Activated CD4-positive, alpha-beta T cell treated with anti-CD3 and anti-CD28 coated beads for 36 hours (primary cell): Measurements from ENCODE around the gene AKNA. TPM values are rescaled to one million over a fixed set of nuclear protein-coding genes. Genes with fewer than 3 reads are reported as not detected.

ENCODE experiments used
- ATAC-seq: fragments of 200-7000 bp; cut with Tn5 transposase; one replicate; pipeline ENCODE4 v1.10.0; 2021; ENCODE audit warnings: mild to moderate bottlenecking, moderate library complexity
- CTCF ChIA-PET: fragments of 350-600 bp; sonication (Branson Sonifier 250); formaldehyde crosslinking; loops from one replicate; lab custom pipeline; 2021; ENCODE audit warnings: antibody characterized with exemption; lab: Charles Lee
- POLR2A ChIA-PET: fragments of 350-600 bp; sonication (Branson Sonifier 250); formaldehyde crosslinking; loops from one replicate; lab custom pipeline; 2021; ENCODE audit warnings: antibody characterized with exemption, inconsistent platforms; lab: Charles Lee
- DNase-seq: peaks from one replicate; pipeline ENCODE4 v3.0.0-alpha.2; 2020
- H3K27ac Mint-ChIP-seq: one replicate; pipeline ENCODE4 v1.8.0; 2021; ENCODE audit warnings: mixed read lengths
- H3K27me3 Mint-ChIP-seq: one replicate; pipeline ENCODE4 v1.8.0; 2021; ENCODE audit warnings: mixed read lengths
- H3K36me3 Mint-ChIP-seq: one replicate; pipeline ENCODE4 v1.8.0; 2021; ENCODE audit warnings: low read depth, mixed read lengths
- H3K4me1 Mint-ChIP-seq: one replicate; pipeline ENCODE4 v1.8.0; 2021; ENCODE audit warnings: mixed read lengths
- H3K4me3 Mint-ChIP-seq: one replicate; pipeline ENCODE4 v1.8.0; 2021; ENCODE audit warnings: mild to moderate bottlenecking, moderate library complexity, mixed read lengths
- H3K9me3 Mint-ChIP-seq: one replicate; pipeline ENCODE4 v1.8.0; 2021; ENCODE audit warnings: low read depth, mixed read lengths
- intact Hi-C, 2 experiments: fragments of 100-400 bp; cut with DNase I in 1 of 2; cut with micrococcal nuclease in 1 of 2; formaldehyde crosslinking; loops; one replicate each; pipeline versions ENCODE4 v1.14.2 to v1.15.1; 2022 to 2024; cut with DNase I, micrococcal nuclease
- total RNA-seq, 2 experiments: library from RNA; stranded (reverse); gene quantifications; one replicate each; pipeline ENCODE4 v1.2.3, GENCODE V29; 2021

AKNA gene
- total RNA-seq, 2 experiments from 2014 or later, result 135 to 141 TPM

DNA sequence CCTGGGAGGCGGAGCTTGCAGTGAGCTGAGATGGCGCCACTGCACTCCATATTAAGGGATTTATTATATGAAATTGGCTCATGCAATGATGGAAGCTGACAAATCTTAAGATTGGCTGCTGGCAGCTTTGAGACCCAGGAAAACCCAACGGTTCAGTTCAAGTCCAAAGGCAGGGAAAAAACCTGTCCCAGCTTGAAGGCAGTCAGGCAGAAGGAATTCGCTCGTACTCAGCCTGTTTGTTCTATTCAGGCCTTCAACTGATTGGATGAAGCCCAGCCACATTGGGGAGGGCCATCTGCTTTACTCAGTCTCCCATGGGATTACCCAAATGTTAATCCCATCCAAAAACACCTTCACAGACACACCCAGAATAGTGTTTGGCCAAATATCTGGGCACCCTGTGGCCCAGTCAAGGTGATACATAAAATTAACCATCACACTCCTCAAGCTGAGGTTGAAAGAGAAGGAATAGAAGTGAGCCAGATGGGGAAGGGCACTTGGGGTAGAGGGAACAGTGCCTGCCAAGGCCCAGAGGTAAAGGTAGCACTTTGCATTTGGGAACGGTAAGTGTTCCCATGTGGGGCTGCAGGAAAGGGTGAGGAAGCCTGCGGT is 73.4 kb downstream of the AKNA start:
- H3K4me1 Mint-ChIP-seq, result peaks cover 7% of the 10 kb centered on the region
- ChIA-PET CTCF (interaction anchor here (0.5 kb wide), 1 partner anchor 105 kb away, joined by 3 read pairs; no protein-coding TSS in a partner anchor), POLR2A (no interaction called here)
- H3K36me3 Mint-ChIP-seq, result no peaks in the 10 kb centered on the region
- H3K9me3 Mint-ChIP-seq, result no peaks in the 10 kb centered on the region
- H3K4me3 Mint-ChIP-seq, result no peak overlapping the region
- no peak overlapping the region for H3K27ac Mint-ChIP-seq
- no peak for DNase-seq
- H3K27me3 Mint-ChIP-seq, result peaks cover 6% of the 10 kb centered on the region
- no peak for ATAC-seq
- intact Hi-C loops, result no loop called here

DNA sequence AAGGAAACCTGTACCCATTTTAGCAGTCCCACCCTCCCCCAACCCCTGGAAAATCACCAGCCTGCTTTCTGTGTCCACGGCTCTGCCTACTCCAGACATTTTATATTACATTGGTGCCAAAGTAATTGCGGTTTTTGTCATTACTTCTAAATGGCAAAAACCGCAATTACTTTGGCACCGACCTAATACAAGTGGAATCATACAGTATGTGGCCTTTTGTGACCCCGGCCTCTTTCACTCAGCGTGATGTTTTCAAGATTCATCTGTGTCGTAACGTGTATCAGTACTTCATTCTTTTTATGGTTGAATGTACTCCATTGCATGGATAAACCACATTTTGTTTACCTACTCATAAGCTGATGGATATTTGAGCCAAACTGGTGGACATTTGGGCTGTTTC is 74.6 kb downstream of the AKNA start:
- no peak for DNase-seq
- H3K36me3 Mint-ChIP-seq, result no peaks in the 10 kb centered on the region
- H3K27ac Mint-ChIP-seq, result no peak overlapping the region
- H3K27me3 Mint-ChIP-seq, result peaks cover 2% of the 10 kb centered on the region
- intact Hi-C loops, result no loop called here
- POLR2A ChIA-PET, result no interaction called here
- CTCF ChIA-PET, result no interaction called here
- H3K4me3 Mint-ChIP-seq, result no peak overlapping the region
- H3K9me3 Mint-ChIP-seq, result no peaks in the 10 kb centered on the region
- peaks cover 7% of the 10 kb centered on the region for H3K4me1 Mint-ChIP-seq
- ATAC-seq, result no peak

DNA sequence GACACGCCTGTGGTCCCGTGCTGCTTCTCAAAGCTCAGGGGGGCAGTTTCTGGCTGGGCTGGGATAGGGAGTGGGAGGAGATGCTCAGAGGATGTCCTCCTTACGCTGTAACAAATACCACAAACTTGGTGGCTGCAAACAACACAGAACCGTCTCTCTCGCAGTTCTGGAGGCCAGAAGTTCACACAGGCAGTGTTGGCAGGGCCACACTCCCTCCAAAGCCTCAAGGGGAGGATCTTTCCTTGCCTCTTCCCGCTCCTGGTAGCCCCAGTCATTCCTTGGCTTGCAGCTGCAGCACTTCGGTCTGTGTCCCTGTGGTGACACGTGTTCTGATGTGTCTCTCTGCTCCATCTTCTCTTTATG is 75.3 kb downstream of the AKNA start:
- H3K27ac Mint-ChIP-seq, result no peak overlapping the region
- DNase-seq (no peak), ATAC-seq (no peak)
- H3K4me1 Mint-ChIP-seq, result peaks cover under 1% of the 10 kb centered on the region
- ChIA-PET CTCF (no interaction called here), POLR2A (no interaction called here)
- H3K27me3 Mint-ChIP-seq, result peaks cover 2% of the 10 kb centered on the region
- no peaks in the 10 kb centered on the region for H3K36me3 Mint-ChIP-seq
- intact Hi-C loops, result no loop called here
- H3K4me3 Mint-ChIP-seq, result no peak overlapping the region
- H3K9me3 Mint-ChIP-seq, result no peaks in the 10 kb centered on the region

DNA sequence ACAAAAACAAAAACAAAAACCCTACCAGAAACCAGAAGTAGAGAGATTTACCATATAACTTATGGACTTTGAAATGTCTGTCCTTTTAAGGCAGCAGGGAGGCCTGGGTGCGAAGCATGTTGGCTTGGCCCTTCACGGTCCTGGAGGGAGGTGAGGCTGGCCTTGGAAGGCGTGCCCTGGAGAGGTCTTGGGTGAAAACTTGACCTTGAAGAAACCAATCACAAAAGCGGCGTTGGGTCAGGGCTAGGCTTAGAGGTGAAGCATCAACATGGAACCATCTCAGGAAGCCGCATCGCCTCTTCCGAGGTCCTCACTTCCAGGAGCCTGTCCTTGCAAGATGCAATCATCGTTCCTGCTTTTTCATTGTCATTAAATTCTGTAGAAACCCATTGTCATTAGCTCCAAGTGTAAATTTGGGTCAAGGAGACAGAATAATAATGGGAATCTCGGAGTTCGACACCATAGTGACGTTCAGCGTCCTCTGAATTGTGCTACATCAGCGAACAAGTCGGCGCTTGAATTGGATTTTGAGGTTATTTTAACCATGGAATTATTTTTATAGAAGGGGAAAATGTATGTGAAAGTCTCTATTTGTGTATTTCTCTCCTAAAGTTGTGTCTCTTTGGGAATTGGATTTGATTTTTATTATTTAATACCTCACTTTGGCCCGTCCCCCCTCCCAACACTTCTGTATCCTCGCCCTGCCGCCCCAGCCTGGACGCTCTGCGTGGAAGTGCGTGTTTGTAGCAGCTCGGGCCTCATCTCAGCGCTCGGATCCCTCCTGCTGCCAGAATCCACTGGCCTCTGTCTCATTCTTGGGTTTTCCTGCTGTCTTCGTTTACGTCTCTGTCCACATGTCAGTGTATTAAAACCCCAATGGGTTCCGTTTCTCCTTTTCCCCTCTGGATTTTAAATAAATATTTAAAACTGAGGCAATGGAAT is 75.9 kb downstream of the AKNA start:
- ChIA-PET CTCF (no interaction called here), POLR2A (no interaction called here)
- no peaks in the 10 kb centered on the region for H3K36me3 Mint-ChIP-seq
- intact Hi-C loops, result no loop called here
- H3K27ac Mint-ChIP-seq, result no peak overlapping the region
- H3K4me1 Mint-ChIP-seq, result no peaks in the 10 kb centered on the region
- no peak for ATAC-seq
- H3K4me3 Mint-ChIP-seq, result no peak overlapping the region
- no peak for DNase-seq
- H3K9me3 Mint-ChIP-seq, result no peaks in the 10 kb centered on the region
- H3K27me3 Mint-ChIP-seq, result peaks cover 2% of the 10 kb centered on the region

DNA sequence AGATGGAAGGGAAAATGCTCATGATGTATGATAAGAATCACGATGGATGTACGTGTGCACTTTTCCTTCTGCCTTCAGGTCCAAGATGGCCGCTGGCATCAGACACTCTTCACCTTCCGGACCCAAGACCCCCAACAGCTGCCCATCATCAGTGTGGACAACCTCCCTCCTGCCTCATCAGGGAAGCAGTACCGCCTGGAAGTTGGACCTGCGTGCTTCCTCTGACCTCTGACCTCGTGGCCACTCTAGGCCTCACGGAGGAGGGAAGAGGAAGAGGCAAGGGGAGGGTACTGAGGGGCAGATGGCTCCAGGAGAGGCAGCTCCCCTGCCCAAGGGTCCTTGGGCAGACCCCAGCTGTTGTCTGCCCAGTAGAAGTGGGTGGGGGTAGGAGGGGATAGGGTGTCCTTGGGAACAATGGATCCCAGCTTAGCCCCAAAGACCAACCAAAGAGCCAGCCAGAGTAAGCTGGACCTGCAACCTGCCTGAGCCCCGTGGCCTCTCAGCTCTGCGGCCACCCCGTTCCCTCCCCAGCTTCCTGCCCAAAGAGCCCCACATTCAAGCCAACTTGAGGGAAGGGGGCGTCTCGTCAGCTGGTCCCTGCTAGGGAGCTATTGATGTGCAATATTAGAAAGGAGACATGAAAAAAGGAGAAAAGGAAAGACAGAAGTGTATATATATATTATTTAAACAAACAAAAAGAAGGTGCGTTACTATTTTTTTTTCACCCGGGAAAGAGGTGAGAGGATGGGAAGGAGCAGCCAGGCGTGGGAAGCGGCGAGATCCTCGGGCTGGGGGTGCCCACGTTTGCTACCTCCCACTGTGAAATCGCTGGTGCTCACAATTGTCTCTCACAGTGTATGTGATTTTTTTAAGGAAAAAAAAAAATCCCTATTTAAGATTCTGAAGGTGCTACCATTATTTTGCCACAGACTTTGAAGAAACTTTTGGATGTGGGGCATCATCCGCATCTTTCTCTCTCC is 77.0 kb downstream of the AKNA start:
- intact Hi-C loops, result no loop called here
- Mint-ChIP-seq H3K27me3 (no peaks in the 10 kb centered on the region), H3K27ac (no peak overlapping the region), H3K4me3 (no peak overlapping the region), H3K36me3 (no peaks in the 10 kb centered on the region), H3K4me1 (peaks cover under 1% of the 10 kb centered on the region), H3K9me3 (no peaks in the 10 kb centered on the region)
- ATAC-seq (no peak), DNase-seq (no peak)
- ChIA-PET POLR2A (interaction anchor here (0.7 kb wide), 1 partner anchor 15 kb away, joined by 3 read pairs; no protein-coding TSS in a partner anchor), CTCF (interaction anchor here (0.7 kb wide), 1 partner anchor 203 kb away, joined by 3 read pairs; no protein-coding TSS in a partner anchor)

DNA sequence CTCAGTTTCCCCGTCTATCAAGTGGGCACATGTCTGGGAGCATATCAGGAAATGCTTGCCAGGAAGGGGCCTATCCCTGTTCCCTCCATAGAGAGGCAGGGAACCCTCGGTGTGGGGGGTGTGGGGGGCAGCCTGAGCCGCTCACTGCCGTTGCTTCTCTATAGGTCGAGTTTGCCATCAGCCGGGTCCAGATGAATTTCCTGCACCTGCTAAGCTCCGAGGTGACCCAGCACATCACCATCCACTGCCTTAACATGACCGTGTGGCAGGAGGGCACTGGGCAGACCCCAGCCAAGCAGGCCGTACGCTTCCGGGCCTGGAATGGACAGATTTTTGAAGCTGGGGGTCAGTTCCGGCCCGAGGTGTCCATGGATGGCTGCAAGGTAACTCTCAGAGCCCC is 78.7 kb downstream of the AKNA start:
- DNase-seq (no peak), ATAC-seq (no peak)
- Mint-ChIP-seq H3K4me1 (peaks cover 4% of the 10 kb centered on the region), H3K4me3 (no peak overlapping the region), H3K27me3 (no peaks in the 10 kb centered on the region), H3K36me3 (no peaks in the 10 kb centered on the region), H3K9me3 (no peaks in the 10 kb centered on the region), H3K27ac (no peak overlapping the region)
- ChIA-PET CTCF (no interaction called here), POLR2A (no interaction called here)
- intact Hi-C loops, result no loop called here

DNA sequence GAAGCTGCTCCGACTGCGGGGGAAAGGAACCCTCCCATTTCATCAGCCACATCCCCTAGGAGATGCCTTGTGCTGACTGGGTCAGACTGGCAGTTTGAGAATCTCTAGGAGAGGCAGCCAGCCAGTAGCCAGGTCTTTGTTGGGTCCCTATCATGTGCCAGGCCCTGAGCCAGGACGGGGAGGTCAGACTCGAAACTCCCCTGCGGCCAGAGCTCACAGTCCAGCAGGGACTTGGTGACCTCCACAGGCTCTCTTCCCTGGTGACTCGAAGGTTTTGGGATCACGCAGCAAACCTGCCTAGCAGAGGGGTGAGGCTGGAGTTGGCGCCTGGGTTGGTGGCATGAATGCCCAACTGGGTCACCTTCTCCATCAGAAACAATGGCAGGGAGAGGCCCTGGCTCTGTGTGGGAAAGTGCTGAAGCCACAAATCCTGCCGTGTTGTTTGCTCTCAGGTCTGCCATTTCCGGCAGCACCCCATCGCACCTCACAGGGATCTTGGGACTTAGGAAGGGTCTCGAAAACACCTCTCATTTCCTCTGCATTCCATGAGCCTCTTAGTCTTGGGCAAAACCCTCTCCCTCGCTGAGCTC is 79.3 kb downstream of the AKNA start:
- ATAC-seq (no peak), DNase-seq (no peak)
- POLR2A ChIA-PET, result no interaction called here
- H3K27me3 Mint-ChIP-seq, result no peaks in the 10 kb centered on the region
- H3K9me3 Mint-ChIP-seq, result no peaks in the 10 kb centered on the region
- peaks cover 4% of the 10 kb centered on the region for H3K4me1 Mint-ChIP-seq
- no peaks in the 10 kb centered on the region for H3K36me3 Mint-ChIP-seq
- intact Hi-C loops, result no loop called here
- CTCF ChIA-PET, result interaction anchor here (0.7 kb wide), 1 partner anchor 492 kb away, joined by 3 read pairs; no protein-coding TSS in a partner anchor
- H3K4me3 Mint-ChIP-seq, result no peak overlapping the region
- H3K27ac Mint-ChIP-seq, result no peak overlapping the region

DNA sequence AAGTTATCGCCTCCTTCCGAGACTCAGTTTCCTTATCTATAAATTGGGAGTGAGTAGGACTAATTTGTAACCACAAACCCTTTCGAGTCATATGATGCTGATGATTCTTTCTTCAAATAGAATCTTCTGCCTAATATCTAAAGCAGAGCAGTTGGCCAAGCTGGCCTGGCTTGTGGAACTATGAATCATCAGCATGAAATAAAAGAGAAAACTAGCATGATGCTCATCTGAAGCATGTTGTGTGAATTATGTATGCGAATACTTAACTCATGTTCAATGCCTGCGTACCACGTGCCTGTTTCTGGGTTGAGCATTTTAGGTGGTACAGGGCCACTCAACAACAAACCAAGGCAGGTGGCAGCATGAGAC is 79.9 kb downstream of the AKNA start:
- Mint-ChIP-seq H3K27ac (no peak overlapping the region), H3K4me3 (no peak overlapping the region), H3K36me3 (no peaks in the 10 kb centered on the region), H3K4me1 (peaks cover 4% of the 10 kb centered on the region), H3K9me3 (no peaks in the 10 kb centered on the region), H3K27me3 (no peaks in the 10 kb centered on the region)
- POLR2A ChIA-PET, result no interaction called here
- DNase-seq (no peak), ATAC-seq (no peak)
- intact Hi-C loops, result no loop called here
- CTCF ChIA-PET, result interaction anchor here (0.6 to 0.7 kb wide), 2 partner anchors 492 to 630 kb away, joined by 3 read pairs; no protein-coding TSS in a partner anchor

DNA sequence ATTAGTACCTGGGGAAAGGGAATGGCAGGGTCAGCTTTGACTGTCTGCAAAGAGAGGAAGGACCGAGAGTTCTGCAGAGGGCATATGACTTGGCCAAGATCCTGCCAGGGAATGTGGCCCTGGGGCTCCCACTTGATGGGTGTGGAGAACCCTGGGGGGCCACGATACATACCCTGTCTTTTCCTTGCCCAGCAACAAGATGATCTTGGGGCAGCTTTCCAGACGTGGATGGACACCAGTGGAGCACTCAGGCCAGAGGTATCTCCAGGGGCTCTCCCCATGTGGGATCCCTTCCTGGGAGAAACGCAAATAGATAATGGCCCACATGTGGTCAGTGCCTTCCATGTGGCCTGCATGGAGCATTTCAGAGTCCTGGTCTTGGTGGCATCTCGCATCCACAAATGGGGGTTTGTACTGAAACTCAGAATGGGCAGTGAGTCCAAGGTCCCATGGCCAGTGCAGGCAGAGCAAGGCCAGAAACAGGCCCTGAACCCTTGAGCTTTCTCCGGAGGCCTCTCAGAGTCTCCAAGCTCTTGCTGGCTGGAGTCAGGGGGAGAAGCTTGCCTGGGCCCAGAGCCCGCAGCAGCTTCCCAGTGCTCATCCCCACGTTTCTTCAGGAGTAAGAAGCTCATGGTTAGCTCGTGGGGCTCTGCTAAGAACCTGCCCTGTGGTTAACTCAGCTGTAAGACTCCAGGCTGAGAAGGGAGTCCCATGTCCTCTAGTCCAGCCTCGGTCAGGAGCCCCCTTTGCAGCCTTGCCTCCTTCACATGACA is 83.2 kb downstream of the AKNA start:
- Mint-ChIP-seq H3K4me1 (peaks cover 4% of the 10 kb centered on the region), H3K9me3 (no peaks in the 10 kb centered on the region), H3K36me3 (no peaks in the 10 kb centered on the region), H3K4me3 (no peak overlapping the region), H3K27ac (no peak overlapping the region), H3K27me3 (no peaks in the 10 kb centered on the region)
- ChIA-PET POLR2A (no interaction called here), CTCF (interaction anchor here (0.9 to 1.4 kb wide), 3 partner anchors 81 to 209 kb away, joined by 3 to 6 read pairs (median 3); partner anchors contain the start of gene COL27A1)
- no peak for ATAC-seq
- DNase-seq, result no peak
- intact Hi-C loops, result loop anchor here in 1 of 2 experiments (1.0 kb wide), 1 partner anchor 196 kb away; no protein-coding TSS in a partner anchor

DNA sequence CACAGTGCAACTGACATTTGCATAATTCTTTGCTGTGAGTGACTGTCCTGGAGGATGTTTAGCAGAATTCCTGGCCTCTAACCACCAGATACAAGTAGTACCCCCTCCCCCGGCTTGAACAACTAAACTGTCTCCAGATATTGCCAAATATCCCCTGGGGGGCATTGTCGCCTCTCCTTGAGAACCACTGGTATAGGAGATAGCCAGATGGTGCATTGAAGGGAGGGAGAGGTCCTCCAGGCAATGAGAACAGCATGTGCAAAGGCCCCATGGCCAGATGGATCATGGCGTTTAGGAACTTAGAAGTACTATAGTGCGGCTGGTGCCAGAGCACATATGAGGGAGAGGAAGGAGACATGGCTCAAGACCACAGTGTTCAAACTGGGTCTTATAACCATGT is 83.8 kb downstream of the AKNA start:
- Mint-ChIP-seq H3K4me1 (peaks cover 4% of the 10 kb centered on the region), H3K27ac (no peak overlapping the region), H3K4me3 (no peak overlapping the region), H3K36me3 (no peaks in the 10 kb centered on the region), H3K27me3 (no peaks in the 10 kb centered on the region), H3K9me3 (no peaks in the 10 kb centered on the region)
- intact Hi-C loops, result no loop called here
- DNase-seq (no peak), ATAC-seq (no peak)
- POLR2A ChIA-PET, result no interaction called here
- CTCF ChIA-PET, result interaction anchor here (0.6 to 1.4 kb wide), 3 partner anchors 82 to 1461 kb away, joined by 3 read pairs; no protein-coding TSS in a partner anchor
